Measurements from ENCODE around the gene TENT5A.

GRCh38 chr6:81700414-81700813, 52.1 kb downstream of the TENT5A start:
- TF ChIP-seq, protein P1, sequence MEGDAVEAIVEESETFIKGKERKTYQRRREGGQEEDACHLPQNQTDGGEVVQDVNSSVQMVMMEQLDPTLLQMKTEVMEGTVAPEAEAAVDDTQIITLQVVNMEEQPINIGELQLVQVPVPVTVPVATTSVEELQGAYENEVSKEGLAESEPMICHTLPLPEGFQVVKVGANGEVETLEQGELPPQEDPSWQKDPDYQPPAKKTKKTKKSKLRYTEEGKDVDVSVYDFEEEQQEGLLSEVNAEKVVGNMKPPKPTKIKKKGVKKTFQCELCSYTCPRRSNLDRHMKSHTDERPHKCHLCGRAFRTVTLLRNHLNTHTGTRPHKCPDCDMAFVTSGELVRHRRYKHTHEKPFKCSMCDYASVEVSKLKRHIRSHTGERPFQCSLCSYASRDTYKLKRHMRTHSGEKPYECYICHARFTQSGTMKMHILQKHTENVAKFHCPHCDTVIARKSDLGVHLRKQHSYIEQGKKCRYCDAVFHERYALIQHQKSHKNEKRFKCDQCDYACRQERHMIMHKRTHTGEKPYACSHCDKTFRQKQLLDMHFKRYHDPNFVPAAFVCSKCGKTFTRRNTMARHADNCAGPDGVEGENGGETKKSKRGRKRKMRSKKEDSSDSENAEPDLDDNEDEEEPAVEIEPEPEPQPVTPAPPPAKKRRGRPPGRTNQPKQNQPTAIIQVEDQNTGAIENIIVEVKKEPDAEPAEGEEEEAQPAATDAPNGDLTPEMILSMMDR (IDR thresholded peaks at IDR 0.05; ENCODE audit: low read depth, low read length), result no peak
- TF ChIP-seq EZH2phosphoT487 (IDR thresholded peaks at IDR 0.05; ENCODE audit: low read depth), result no peak

Measured in OCI-LY3 (cell line).